H9 (cell line): Measurements from ENCODE around the gene NRBF2. TPM values are rescaled to one million over a fixed set of nuclear protein-coding genes. Genes with fewer than 3 reads are reported as not detected.

Experiments
- DNase-seq: peaks from one replicate; pipeline ENCODE4 v3.0.0-alpha.2; 2017
- H2AFZ ChIP-seq: one replicate; pipeline ENCODE4 v1.6.1; 2013; ENCODE audit warnings: mild to moderate bottlenecking, low read length, control low read depth, moderate library complexity
- H2AK5ac ChIP-seq: 2 replicates; pipeline ENCODE4 v1.6.1; 2013; ENCODE audit warnings: low read length, control low read depth, mixed read lengths; ENCODE audit not compliant: insufficient read length
- H2BK120ac ChIP-seq: one replicate; pipeline ENCODE4 v1.6.1; 2013; ENCODE audit warnings: low read depth, mild to moderate bottlenecking, low read length, control low read depth, inconsistent platforms; ENCODE audit not compliant: poor library complexity, severe bottlenecking
- H2BK12ac ChIP-seq: 2 replicates; pipeline ENCODE4 v1.6.1; 2013; ENCODE audit warnings: low read length, control low read depth, mixed read lengths, low read depth; ENCODE audit not compliant: insufficient read length
- H2BK15ac ChIP-seq: 2 replicates; pipeline ENCODE4 v1.6.1; 2013; ENCODE audit warnings: low read depth, low read length, control low read depth
- H2BK20ac ChIP-seq: one replicate; pipeline ENCODE4 v1.6.1; 2013; ENCODE audit warnings: low read depth, mild to moderate bottlenecking, low read length, control low read depth, inconsistent platforms; ENCODE audit not compliant: poor library complexity, severe bottlenecking
- H2BK5ac ChIP-seq: 2 replicates; pipeline ENCODE4 v1.6.1; 2013; ENCODE audit warnings: low read length, control low read depth, mixed read lengths; ENCODE audit not compliant: insufficient read length
- H3K14ac ChIP-seq: 2 replicates; pipeline ENCODE4 v1.6.1; 2013; ENCODE audit warnings: low read length, control low read depth; ENCODE audit not compliant: insufficient read depth
- H3K18ac ChIP-seq: 2 replicates; pipeline ENCODE4 v1.6.1; 2013; ENCODE audit warnings: low read depth, mild to moderate bottlenecking, mixed read lengths, low read length, control low read depth; ENCODE audit not compliant: insufficient read length
- H3K23ac ChIP-seq: 2 replicates; pipeline ENCODE4 v1.6.1; 2013; ENCODE audit warnings: low read length, control low read depth, mixed read lengths, low read depth; ENCODE audit not compliant: insufficient read length
- H3K23me2 ChIP-seq: 2 replicates; pipeline ENCODE4 v1.6.1; 2013; ENCODE audit warnings: low read depth, mild to moderate bottlenecking, mixed read lengths, low read length, control low read depth; ENCODE audit not compliant: insufficient read length, poor library complexity, severe bottlenecking
- H3K27ac ChIP-seq: 2 replicates; pipeline ENCODE4 v1.5.1; 2013; ENCODE audit warnings: low read length, control low read depth, mixed read lengths, low read depth; ENCODE audit not compliant: insufficient read length
- H3K27me3 ChIP-seq: 2 replicates; pipeline ENCODE4 v1.6.1; 2013; ENCODE audit warnings: low read length, control low read depth, inconsistent platforms; ENCODE audit not compliant: insufficient read depth
- H3K4ac ChIP-seq: 2 replicates; pipeline ENCODE4 v1.6.1; 2013; ENCODE audit warnings: low read depth, mild to moderate bottlenecking, control low read depth, inconsistent platforms, low read length, moderate library complexity
- H3K4me1 ChIP-seq: 2 replicates; pipeline ENCODE4 v1.6.1; 2013; ENCODE audit warnings: low read length, control low read depth, inconsistent platforms; ENCODE audit not compliant: insufficient read depth
- H3K4me2 ChIP-seq: 2 replicates; pipeline ENCODE4 v1.6.1; 2013; ENCODE audit warnings: low read length, control low read depth, mixed read lengths; ENCODE audit not compliant: insufficient read length, insufficient read depth
- H3K56ac ChIP-seq: 2 replicates; pipeline ENCODE4 v1.6.1; 2013; ENCODE audit warnings: low read depth, mild to moderate bottlenecking, mixed read lengths, low read length, control low read depth; ENCODE audit not compliant: insufficient read length
- H3K79me1 ChIP-seq: 2 replicates; pipeline ENCODE4 v1.6.1; 2013; ENCODE audit warnings: low read depth, mild to moderate bottlenecking, moderate library complexity, low read length, control low read depth, inconsistent platforms; ENCODE audit not compliant: insufficient read depth, poor library complexity, severe bottlenecking
- H3K79me2 ChIP-seq: 2 replicates; pipeline ENCODE4 v1.6.1; 2013; ENCODE audit warnings: low read length, control low read depth, inconsistent platforms; ENCODE audit not compliant: insufficient read depth
- H3K9ac ChIP-seq: 2 replicates; pipeline ENCODE4 v1.6.1; 2013; ENCODE audit warnings: low read length, control low read depth, mixed read lengths; ENCODE audit not compliant: insufficient read length; ENCODE audit errors: extremely low read depth
- H3K9me3 ChIP-seq: one replicate; pipeline ENCODE4 v1.6.1; 2013; ENCODE audit warnings: low read depth, low read length, inconsistent platforms; ENCODE audit not compliant: control insufficient read depth
- H3T11ph ChIP-seq: one replicate; pipeline ENCODE4 v1.6.1; 2013; ENCODE audit warnings: mild to moderate bottlenecking, low read length, control low read depth, inconsistent platforms
- H4K20me1 ChIP-seq: one replicate; pipeline ENCODE4 v1.6.1; 2013; ENCODE audit not compliant: control insufficient read depth, insufficient read length, insufficient read depth
- H4K5ac ChIP-seq: 2 replicates; pipeline ENCODE4 v1.6.1; 2013; ENCODE audit warnings: low read depth, mild to moderate bottlenecking, mixed read lengths, low read length, control low read depth; ENCODE audit not compliant: insufficient read length
- H4K8ac ChIP-seq: replicated peaks from 2 replicates; pipeline ENCODE4 v1.6.1; 2013; ENCODE audit warnings: low read length, control low read depth, mixed read lengths, low read depth; ENCODE audit not compliant: insufficient read length
- H4K91ac ChIP-seq: 2 replicates; pipeline ENCODE4 v1.6.1; 2013; ENCODE audit warnings: low read depth, mild to moderate bottlenecking, moderate library complexity, mixed read lengths, low read length, control low read depth; ENCODE audit not compliant: insufficient read length
- H3K27ac Mint-ChIP-seq, 3 experiments: 2 replicates in 2 of 3; 3 replicates in 1 of 3; pipeline ENCODE4 v1.8.0; 2020 to 2021; ENCODE audit warnings: mixed read lengths in 3 of 3, mild to moderate bottlenecking in 1 of 3, moderate library complexity in 1 of 3
- H3K27me3 Mint-ChIP-seq: 2 replicates; pipeline ENCODE4 v1.8.0; 2021; ENCODE audit warnings: low read depth, mild to moderate bottlenecking, moderate library complexity, mixed read lengths
- H3K36me3 Mint-ChIP-seq, 3 experiments: 2 replicates in 2 of 3; 3 replicates in 1 of 3; pipeline ENCODE4 v1.8.0; 2020 to 2021; ENCODE audit warnings: low read depth in 3 of 3, mixed read lengths in 3 of 3; ENCODE audit not compliant: insufficient read depth in 1 of 3
- H3K4me1 Mint-ChIP-seq, 2 experiments: 2 replicates each; pipeline ENCODE4 v1.8.0; 2020; ENCODE audit warnings: mixed read lengths in 2 of 2
- H3K4me3 Mint-ChIP-seq, 2 experiments: 2 replicates in 1 of 2; 3 replicates in 1 of 2; pipeline ENCODE4 v1.8.0; 2020 to 2021; ENCODE audit warnings: mild to moderate bottlenecking in 2 of 2, mixed read lengths in 2 of 2, moderate library complexity in 1 of 2
- H3K9me3 Mint-ChIP-seq, 2 experiments: 2 replicates in 1 of 2; 3 replicates in 1 of 2; pipeline ENCODE4 v1.8.0; 2020; ENCODE audit warnings: mild to moderate bottlenecking in 2 of 2, mixed read lengths in 2 of 2, moderate library complexity in 1 of 2
- total RNA-seq: library from RNA; stranded (reverse); gene quantifications from 2 replicates; pipeline ENCODE4 v1.2.1, GENCODE V29; 2021
- TF ChIP-seq, protein P1 (sequence below): fragments of 200-600 bp; sonication (generic); conservative IDR thresholded peaks from 3 replicates; pipeline ENCODE4 v1.8.0; 2021; ENCODE audit warnings: antibody characterized with exemption, mild to moderate bottlenecking

NRBF2 gene
- total RNA-seq, 1 experiment from 2014 or later = 30.1 TPM

GRCh38 chr10:63120554-63120953 is 12.6 kb upstream of the NRBF2 start:
- H2AK5ac ChIP-seq = no peak overlapping the region
- H3K27ac ChIP-seq = no peak overlapping the region
- H3T11ph ChIP-seq = no peak overlapping the region
- no peaks in the 10 kb centered on the region for H3K27me3 Mint-ChIP-seq
- H3K27me3 ChIP-seq = no peaks in the 10 kb centered on the region
- H3K9me3 ChIP-seq = no peaks in the 10 kb centered on the region
- H3K9ac ChIP-seq = no peak overlapping the region
- no peak overlapping the region for H2AFZ ChIP-seq
- no peak overlapping the region for H3K18ac ChIP-seq
- H2BK12ac ChIP-seq = no peak overlapping the region
- H3K23me2 ChIP-seq = no peaks in the 10 kb centered on the region
- peaks cover 0 to 13% (median 3%) of the 10 kb centered on the region in 3 experiments; a peak in 5 of 7 replicates for H3K36me3 Mint-ChIP-seq
- no peak overlapping the region for H4K8ac ChIP-seq
- no peak overlapping the region for H2BK120ac ChIP-seq
- H3K4me1 ChIP-seq = no peaks in the 10 kb centered on the region
- H2BK5ac ChIP-seq = no peak overlapping the region
- H4K20me1 ChIP-seq = no peaks in the 10 kb centered on the region
- H3K14ac ChIP-seq = no peak overlapping the region
- no peak overlapping the region for H4K91ac ChIP-seq
- H3K56ac ChIP-seq = no peak overlapping the region
- H2BK15ac ChIP-seq = no peak overlapping the region
- H3K4ac ChIP-seq = no peak overlapping the region
- no peak overlapping the region for H3K4me3 Mint-ChIP-seq
- peaks cover 12 to 15% of the 10 kb centered on the region in 2 experiments; a peak in 4 of 5 replicates for H3K9me3 Mint-ChIP-seq
- H3K27ac Mint-ChIP-seq = no peak overlapping the region
- H3K4me1 Mint-ChIP-seq = peaks cover 3% of the 10 kb centered on the region in 2 experiments; a peak in 2 of 4 replicates
- H3K79me2 ChIP-seq = no peaks in the 10 kb centered on the region
- H4K5ac ChIP-seq = no peak overlapping the region
- no peak for DNase-seq
- TF ChIP-seq, protein P1, sequence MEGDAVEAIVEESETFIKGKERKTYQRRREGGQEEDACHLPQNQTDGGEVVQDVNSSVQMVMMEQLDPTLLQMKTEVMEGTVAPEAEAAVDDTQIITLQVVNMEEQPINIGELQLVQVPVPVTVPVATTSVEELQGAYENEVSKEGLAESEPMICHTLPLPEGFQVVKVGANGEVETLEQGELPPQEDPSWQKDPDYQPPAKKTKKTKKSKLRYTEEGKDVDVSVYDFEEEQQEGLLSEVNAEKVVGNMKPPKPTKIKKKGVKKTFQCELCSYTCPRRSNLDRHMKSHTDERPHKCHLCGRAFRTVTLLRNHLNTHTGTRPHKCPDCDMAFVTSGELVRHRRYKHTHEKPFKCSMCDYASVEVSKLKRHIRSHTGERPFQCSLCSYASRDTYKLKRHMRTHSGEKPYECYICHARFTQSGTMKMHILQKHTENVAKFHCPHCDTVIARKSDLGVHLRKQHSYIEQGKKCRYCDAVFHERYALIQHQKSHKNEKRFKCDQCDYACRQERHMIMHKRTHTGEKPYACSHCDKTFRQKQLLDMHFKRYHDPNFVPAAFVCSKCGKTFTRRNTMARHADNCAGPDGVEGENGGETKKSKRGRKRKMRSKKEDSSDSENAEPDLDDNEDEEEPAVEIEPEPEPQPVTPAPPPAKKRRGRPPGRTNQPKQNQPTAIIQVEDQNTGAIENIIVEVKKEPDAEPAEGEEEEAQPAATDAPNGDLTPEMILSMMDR = no peak
- no peak overlapping the region for H3K4me2 ChIP-seq
- no peak overlapping the region for H2BK20ac ChIP-seq
- H3K79me1 ChIP-seq = no peaks in the 10 kb centered on the region
- no peak overlapping the region for H3K23ac ChIP-seq
